Islet of Langerhans (tissue), 1 donor: ENCODE results near the gene NHLRC3.
"Not testable (repeated sequence)": the region's sequence is repeated elsewhere in the genome, so short reads cannot be mapped to it uniquely, and the experiment has no call there.

Experiments used
- FAIRE-seq: peaks from one replicate; lab custom pipeline; 2011; peaks lifted over from hg19 to GRCh38; lab: Jason Lieb, UNC

The NHLRC3 gene, protein sequence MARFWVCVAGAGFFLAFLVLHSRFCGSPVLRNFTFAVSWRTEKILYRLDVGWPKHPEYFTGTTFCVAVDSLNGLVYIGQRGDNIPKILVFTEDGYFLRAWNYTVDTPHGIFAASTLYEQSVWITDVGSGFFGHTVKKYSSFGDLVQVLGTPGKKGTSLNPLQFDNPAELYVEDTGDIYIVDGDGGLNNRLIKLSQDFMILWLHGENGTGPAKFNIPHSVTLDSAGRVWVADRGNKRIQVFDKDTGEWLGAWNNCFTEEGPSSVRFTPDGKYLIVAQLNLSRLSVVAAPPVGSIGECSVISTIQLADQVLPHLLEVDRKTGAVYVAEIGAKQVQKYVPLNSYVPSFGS

DNA sequence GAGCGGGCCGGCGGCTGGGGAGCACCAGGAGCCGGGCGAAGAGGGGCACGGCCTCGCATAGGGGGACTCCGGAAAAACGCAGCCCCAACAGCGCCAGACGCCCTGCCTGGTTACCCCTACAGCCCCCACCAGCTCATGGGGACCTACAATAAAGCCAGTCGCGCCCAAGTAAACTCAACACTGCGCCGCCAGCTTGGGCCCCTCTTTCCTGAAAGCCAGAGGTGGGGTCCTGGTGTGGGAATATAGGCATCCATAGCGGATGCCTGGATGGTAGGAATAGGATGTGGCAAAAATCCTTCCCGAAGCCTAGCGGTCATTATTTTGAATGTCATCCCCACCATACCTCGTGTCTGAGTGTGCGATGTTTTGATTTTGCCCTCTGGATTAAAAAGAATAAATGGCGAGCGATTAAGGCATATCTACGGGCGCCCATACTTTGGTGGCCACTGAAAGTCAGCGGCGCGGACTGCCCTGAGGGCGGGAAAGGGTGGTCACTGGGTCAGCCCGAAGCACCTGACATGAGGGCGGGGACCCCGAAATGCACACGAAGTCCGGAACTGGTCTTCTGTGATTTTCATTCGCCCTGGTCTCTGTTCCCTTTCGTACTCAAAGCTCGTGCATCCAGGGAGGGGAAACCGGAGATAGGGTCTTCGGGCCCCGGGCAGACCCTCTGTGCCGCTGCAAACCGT, at the start of gene NHLRC3, which contains the start of gene PROSER1:
Gene NHLRC3 (plus strand): TSS at position 577 of the 689 bp plus-strand sequence. CDS start 184 bp downstream, outside the sequence.
Gene PROSER1 (minus strand): TSS at position 210 of the 689 bp plus-strand sequence. CDS start 847 bp downstream, outside the sequence.
- peak; percentile 98 for FAIRE-seq

- FAIRE-seq = no peak
Observed at GRCh38 chr13:38990693-38991092, 47.6 kb upstream of the NHLRC3 start, which contains the start of gene STOML3. TSS of gene STOML3 (minus strand) at chr13:38990831. CDS start at chr13:38990721, 110 bp downstream.

DNA sequence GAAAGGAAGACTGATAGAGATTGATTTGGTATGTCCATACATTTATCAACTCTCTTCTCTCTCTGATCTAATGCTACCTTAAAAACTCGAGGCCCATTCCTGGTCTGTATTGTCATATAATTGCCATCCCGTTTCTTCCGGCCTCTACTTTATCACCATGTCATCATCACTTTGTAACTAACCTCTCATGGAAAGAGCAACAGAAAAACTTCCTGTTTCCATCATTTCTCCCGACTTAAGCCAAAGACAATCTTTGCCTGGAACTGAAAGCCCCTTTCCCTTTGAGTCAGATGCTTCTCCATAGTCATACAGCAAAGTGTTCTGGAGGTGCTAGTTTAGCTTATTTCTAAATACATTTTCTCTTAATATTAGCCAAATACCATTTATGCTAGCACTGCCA, 44.9 kb upstream of the NHLRC3 start:
- FAIRE-seq = no peak

- no peak for FAIRE-seq
Observed at GRCh38 chr13:38998739-38999138, 39.5 kb upstream of the NHLRC3 start.

- FAIRE-seq = not testable (repeated sequence)
Observed at GRCh38 chr13:39006371-39007111, 31.7 kb upstream of the NHLRC3 start.

DNA sequence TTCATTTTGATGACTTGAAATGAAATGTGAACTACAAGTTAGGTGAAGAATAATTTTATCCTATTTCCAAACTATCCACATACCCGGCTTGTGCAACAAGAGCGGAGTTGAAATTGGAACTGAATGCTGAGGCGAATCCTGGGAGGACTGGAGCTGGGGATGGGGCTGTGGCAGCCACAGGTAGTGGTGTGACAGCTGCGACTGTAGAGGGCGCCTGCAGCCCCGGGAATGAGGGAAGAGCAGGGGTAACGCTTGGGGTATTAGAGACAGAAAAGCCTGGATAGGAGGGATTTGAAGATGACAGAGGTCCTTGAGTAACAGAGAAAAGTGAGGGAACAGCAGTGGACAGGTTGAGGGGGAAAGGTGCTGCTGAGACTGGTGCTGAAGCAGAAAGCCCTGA, 25.6 kb upstream of the NHLRC3 start:
- FAIRE-seq = no peak

DNA sequence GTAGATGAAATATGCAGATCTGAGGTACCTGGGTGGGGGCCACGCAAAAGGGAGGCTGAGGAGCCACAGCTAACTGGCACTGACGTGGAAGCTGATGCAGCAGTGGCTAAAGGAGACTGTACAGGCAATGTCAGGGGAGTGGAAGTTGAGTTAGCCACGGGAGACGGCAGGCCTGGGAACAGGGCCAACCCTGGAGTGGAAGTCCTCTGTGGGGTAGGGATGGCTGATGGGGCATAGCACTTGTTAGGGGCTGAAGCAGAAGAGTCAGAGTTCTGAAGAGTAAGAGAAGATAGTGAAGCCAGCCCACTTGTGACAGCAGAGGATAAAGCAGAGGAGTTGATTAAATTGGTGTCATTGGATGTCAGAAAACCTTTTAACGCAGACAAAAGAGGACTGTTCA, 24.8 kb upstream of the NHLRC3 start:
- FAIRE-seq = no peak

DNA sequence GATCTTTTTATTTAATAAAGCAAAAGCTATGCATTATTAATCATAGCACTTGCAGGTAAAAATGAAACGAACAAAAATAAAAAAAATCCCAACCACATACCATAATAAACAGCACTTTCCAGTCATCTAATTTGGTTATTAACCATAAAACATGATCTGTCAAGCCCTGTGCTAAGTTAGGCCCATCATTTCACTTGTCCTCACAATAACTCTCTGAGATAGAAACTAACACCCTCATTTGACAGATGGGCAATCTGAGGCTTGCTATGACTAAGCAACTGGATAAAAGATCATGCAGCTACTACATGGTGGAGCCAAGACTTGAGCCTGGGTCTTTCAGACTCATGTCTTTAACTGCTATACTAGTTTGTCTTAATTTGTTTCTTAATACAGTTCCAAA, 22.2 kb upstream of the NHLRC3 start:
- no peak for FAIRE-seq

DNA sequence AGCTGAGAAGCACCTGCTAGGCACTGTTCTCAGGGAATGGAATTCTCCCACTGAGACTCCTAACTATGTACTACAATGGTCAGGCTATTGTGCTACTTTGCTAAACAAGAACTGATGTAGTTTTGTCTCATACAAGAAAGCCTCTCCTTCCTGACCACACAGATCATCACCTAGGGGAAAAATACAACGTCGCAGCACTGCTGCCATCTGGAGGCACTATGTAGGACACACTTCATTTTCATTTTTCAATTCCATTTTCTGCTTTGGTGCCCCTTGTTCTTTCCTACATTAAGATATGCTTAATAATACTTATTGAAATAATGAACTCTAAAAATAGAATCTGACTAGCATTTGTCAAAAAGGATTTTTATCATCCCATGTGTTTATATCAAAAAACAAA, 21.5 kb upstream of the NHLRC3 start:
- FAIRE-seq = peak; percentile 92

DNA sequence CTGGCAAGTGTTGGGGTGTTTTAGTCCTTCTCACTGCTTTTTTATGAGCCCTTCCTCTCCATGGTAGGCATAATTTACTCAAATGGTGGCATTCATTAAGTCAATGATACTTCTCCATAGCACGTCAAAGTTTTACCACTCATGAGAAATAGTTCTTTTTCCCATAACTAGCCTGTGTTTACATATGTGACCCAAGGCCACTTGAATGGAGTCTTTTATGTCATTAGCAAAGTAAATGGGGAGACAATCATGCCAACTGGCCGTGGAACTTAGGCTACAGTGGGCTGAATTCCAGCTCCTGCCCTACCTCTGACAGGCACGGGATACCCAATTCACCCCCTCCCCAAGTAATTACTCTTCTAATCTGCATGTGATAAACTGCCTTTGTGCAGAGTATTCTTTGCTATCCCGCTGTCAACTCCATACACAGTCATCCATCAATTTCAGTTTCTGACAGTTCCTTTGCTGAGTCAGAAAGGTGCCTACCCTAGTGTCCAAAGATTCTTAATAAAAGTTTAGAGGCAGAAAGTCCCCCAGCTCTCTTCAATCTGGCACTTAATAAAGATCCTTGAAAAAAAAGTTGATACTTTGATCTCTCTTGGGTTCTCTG, 17.3 kb upstream of the NHLRC3 start:
- no peak for FAIRE-seq

GRCh38 chr13:39023316-39023715, 14.9 kb upstream of the NHLRC3 start:
- FAIRE-seq = no peak

DNA sequence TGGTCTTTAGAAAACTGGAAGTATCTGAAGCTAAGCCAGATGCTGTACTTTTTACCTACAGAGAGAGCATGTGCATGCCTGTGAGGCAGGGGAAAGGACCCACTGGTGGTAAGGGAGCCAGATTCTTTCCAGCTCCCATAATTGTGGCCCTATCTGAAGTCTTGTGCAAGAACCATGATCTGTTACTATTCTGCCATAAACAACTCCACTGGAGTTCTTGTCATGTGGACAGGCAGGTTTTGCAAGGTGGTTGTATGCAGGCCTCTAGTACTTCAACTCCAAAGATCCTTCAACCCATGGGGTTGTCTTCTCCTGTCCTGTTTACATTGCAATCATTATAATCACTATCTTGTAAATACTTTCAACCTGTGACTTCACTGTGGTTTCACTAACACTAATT, 14.5 kb upstream of the NHLRC3 start:
- FAIRE-seq = no peak

DNA sequence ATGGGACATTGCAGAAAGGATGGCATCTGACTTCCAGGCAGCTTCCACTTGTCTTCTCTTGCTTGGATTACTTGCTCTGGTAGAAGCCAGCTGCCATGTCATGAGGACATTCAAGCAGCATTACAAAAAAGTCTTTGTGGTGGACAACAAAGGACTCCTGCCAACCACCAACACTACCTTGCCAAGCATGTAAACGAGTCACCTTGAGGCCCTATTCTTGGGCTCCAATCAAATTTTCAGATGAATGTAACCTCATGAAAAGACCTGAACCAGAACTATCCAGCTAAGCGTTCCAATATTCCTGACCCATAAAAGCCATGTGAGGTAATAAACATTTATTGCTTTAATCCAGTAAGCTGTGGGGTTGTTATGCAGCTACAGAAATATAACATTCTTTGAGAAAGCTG, 12.8 kb upstream of the NHLRC3 start:
- no peak for FAIRE-seq

- FAIRE-seq = no peak
Observed at GRCh38 chr13:39032150-39032549, 6.1 kb upstream of the NHLRC3 start.

DNA sequence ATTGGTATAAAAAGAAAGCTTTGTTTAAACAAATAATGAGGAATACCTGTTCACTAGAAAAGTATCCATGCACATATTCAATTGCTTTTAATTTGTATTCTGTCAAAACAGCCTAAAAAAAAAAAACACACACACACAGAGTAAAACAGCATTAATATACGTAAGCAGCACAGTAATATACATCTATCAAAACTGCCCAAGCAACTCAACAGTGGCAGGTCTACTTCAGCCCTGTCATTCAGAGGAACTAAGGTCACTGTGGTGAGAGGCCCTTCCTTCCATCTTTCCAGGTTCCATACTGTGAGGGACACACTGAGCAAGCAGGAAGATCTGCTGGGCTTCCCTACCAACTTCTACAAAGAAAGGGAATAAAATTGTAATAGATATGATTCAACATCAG, 4.2 kb upstream of the NHLRC3 start:
- FAIRE-seq = no peak

DNA sequence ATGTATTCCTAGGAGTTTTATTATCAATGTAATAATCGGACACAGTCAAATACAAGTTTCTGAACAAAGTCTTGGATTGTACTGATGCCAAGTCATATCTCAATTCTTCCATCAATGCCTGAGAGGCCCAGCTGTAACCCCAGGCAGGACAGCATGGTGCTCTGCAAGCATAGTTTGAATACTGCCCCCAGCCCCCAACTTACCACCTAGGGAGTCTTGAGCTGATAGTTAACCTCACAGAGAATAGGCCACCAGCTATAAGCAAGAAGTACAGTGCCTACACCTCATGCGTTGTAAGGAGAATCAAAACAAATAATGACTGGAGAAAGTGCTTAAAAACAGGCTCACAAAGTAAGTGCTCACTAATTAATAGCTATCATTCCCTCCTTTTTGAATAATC, 3.1 kb upstream of the NHLRC3 start:
- FAIRE-seq = no peak

- no peak for FAIRE-seq
Observed at GRCh38 chr13:39035799-39036198, 2.5 kb upstream of the NHLRC3 start.

DNA sequence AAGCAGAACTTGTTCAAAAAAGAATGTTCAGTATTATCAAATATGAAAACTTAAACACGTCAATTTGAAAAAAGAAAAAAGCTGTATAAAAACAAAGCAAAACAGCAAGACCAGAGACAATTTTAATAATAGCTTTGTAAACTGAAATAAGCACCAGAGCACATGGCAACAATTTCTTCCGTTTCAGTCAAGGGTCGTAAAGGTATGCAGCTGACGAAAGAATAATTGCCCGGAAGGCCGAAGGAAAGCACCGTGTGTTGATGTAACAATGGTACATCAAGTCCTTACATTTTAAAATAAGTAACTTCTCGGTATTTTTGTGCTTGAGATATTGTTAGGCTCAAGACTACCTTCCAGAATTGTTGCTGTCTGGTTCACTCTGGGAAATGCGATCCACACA, 2.0 kb upstream of the NHLRC3 start:
- FAIRE-seq = peak; percentile 17

GRCh38 chr13:39037410-39037879, 811 bp upstream of the NHLRC3 start:
- peak; percentile 13 for FAIRE-seq

GRCh38 chr13:39038569-39039030, 344 bp downstream of the NHLRC3 start:
- FAIRE-seq = no peak

GRCh38 chr13:39039041-39039440, 785 bp downstream of the NHLRC3 start:
- no peak for FAIRE-seq

DNA sequence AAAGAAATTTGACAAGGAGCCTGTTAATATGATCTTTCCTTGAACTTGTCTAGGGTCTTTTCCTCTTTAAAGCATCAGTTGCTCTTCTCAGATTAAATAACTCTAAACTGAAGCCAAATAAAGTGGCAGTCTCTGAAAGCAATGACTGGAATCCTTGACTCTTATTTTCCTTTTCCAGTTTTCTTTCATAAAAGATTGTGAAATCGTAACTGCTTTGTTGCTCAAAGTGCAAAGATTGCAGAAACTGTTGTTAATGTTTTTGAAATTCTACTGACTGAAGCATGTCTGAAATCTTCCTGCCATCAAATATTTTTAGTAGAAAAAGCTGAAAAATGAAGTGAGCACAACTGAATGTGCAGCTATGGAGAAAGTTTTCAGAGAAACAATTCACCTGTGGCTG, 1.9 kb downstream of the NHLRC3 start:
- no peak for FAIRE-seq
